ENCODE data around the gene DIP2C.

The DIP2C gene, protein sequence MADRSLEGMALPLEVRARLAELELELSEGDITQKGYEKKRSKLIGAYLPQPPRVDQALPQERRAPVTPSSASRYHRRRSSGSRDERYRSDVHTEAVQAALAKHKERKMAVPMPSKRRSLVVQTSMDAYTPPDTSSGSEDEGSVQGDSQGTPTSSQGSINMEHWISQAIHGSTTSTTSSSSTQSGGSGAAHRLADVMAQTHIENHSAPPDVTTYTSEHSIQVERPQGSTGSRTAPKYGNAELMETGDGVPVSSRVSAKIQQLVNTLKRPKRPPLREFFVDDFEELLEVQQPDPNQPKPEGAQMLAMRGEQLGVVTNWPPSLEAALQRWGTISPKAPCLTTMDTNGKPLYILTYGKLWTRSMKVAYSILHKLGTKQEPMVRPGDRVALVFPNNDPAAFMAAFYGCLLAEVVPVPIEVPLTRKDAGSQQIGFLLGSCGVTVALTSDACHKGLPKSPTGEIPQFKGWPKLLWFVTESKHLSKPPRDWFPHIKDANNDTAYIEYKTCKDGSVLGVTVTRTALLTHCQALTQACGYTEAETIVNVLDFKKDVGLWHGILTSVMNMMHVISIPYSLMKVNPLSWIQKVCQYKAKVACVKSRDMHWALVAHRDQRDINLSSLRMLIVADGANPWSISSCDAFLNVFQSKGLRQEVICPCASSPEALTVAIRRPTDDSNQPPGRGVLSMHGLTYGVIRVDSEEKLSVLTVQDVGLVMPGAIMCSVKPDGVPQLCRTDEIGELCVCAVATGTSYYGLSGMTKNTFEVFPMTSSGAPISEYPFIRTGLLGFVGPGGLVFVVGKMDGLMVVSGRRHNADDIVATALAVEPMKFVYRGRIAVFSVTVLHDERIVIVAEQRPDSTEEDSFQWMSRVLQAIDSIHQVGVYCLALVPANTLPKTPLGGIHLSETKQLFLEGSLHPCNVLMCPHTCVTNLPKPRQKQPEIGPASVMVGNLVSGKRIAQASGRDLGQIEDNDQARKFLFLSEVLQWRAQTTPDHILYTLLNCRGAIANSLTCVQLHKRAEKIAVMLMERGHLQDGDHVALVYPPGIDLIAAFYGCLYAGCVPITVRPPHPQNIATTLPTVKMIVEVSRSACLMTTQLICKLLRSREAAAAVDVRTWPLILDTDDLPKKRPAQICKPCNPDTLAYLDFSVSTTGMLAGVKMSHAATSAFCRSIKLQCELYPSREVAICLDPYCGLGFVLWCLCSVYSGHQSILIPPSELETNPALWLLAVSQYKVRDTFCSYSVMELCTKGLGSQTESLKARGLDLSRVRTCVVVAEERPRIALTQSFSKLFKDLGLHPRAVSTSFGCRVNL (N-terminal part only)

DNA sequence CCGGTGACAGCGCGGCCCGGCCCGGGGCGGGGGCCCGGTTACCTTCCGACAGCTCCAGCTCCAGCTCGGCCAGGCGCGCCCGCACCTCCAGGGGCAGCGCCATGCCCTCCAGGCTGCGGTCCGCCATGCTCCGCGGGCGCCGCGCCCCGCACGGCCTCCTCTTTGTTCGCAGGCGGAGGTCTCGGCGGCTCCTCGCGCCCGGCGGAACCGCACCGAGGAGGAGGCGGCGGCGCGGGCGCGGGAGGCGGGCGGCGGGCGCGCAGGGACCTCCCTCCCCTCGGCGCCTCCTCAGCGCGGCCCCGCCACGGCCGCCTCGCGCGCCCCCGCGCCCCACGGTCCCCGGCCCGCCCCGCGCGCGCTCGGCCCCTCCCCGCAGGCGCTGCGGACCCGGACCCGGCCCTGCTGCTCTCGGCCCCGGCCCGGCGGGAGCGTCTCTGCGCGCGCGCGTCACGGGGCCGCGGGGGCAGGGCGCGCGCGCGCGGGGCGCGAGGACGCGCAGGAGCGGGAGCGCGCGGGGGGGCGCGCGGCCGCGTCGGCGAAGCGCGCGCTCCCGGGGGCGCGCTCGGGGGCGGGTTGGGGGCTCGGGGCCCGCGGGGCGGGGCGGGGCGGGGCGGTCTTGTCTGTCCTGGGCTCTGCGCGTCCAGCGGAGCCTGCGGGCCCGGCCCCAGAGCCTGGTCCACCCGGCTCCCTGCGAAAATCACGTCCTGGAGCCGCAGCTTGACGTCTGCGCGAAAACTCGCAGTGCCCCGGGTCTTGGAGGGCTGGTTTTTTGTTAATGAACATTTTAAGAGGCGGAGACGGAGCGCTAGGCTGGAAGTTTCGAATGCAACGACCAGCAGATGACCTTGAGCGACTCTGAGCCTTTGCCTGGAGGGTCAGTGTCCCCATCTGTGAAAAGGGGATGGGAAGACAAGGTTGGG, at the start of gene DIP2C:
Gene DIP2C, minus strand, starts transcription at position 217 of the 920 bp plus-strand sequence. Its CDS starts 90 bp downstream, at position 127.
- TF ChIP-seq, protein P1, sequence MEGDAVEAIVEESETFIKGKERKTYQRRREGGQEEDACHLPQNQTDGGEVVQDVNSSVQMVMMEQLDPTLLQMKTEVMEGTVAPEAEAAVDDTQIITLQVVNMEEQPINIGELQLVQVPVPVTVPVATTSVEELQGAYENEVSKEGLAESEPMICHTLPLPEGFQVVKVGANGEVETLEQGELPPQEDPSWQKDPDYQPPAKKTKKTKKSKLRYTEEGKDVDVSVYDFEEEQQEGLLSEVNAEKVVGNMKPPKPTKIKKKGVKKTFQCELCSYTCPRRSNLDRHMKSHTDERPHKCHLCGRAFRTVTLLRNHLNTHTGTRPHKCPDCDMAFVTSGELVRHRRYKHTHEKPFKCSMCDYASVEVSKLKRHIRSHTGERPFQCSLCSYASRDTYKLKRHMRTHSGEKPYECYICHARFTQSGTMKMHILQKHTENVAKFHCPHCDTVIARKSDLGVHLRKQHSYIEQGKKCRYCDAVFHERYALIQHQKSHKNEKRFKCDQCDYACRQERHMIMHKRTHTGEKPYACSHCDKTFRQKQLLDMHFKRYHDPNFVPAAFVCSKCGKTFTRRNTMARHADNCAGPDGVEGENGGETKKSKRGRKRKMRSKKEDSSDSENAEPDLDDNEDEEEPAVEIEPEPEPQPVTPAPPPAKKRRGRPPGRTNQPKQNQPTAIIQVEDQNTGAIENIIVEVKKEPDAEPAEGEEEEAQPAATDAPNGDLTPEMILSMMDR (conservative IDR thresholded peaks at IDR 0.05; ENCODE audit: low read depth): no peak
- H3K27ac ChIP-seq: peak within 1 kb of the TSS; percentile 88
- ChIA-PET CTCF (no interaction called here), POLR2A (ENCODE audit: low non-redundant PET) (no interaction called here)
- peak; percentile 52 for DNase-seq (ENCODE audit: low spot score)

DNA sequence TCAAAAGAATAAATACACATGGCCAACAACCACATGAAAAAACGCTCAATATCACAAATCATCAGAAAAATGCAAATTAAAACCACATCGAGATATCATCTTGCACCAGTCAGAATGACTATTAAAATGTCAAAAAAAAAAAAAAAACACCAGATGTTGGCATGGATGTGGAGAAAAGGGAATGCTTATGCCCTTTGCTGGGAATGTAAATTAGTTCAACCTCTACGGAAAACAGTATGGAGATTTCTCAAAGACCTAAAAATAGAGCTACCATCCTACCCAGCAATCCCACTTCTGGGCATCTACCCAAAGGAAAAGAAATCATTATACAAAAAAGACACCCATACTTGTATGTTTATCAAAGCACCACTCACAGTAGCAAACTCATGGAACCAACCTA, 45.0 kb upstream of the DIP2C start:
- H3K27ac ChIP-seq: no peak overlapping the region
- CTCF ChIA-PET: no interaction called here
- TF ChIP-seq, protein P1 (conservative IDR thresholded peaks at IDR 0.05; ENCODE audit: low read depth): no peak
- POLR2A ChIA-PET (ENCODE audit: low non-redundant PET): no interaction called here
- no peak for DNase-seq (ENCODE audit: low spot score)

DNA sequence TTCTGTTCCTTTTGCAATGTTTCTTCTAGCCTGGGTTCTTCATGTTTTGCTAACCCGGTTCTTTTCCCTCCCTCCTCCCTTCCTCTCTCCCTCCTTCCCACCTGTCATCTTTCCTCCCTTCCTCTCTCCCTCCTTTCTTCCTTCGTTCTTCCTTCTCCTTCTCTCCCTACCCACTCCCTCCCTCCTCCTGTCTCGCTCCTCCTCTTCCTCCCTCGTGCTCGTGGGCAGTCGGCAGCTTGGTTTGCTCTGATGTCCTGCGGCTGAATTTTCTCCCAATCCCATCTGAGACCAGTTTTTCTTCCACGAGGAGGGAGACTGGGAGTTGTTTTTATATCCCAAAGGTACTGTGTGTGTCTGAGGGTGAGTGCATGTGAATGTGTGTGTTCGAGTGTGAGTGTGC, 43.6 kb upstream of the DIP2C start:
- TF ChIP-seq, protein P1 (conservative IDR thresholded peaks at IDR 0.05; ENCODE audit: low read depth): no peak
- ChIA-PET POLR2A (ENCODE audit: low non-redundant PET) (no interaction called here), CTCF (no interaction called here)
- H3K27ac ChIP-seq: no peak overlapping the region
- DNase-seq (ENCODE audit: low spot score): no peak

DNA sequence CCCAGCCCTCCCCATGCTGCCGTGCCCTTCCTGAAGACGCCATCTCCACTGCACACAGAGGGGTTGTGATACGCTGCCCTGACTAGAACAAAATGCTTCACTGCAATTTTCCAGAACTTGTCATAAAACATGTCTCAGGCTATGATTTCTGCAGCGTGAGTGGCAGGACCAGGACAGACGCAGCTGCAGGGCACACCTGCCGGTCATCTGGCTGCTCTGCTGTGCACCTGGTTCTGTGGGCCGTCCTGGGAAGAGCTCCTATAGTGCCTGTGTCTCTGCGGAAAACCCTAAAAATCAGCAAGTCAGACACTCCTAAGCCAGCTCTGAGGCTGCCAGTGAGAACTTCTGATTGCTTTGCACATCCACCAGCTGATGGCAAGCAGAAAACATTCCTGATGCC, 39.7 kb upstream of the DIP2C start:
- no peak for DNase-seq (ENCODE audit: low spot score)
- TF ChIP-seq, protein P1 (conservative IDR thresholded peaks at IDR 0.05; ENCODE audit: low read depth): no peak
- POLR2A ChIA-PET (ENCODE audit: low non-redundant PET): no interaction called here
- no peak overlapping the region for H3K27ac ChIP-seq
- CTCF ChIA-PET: no interaction called here

DNA sequence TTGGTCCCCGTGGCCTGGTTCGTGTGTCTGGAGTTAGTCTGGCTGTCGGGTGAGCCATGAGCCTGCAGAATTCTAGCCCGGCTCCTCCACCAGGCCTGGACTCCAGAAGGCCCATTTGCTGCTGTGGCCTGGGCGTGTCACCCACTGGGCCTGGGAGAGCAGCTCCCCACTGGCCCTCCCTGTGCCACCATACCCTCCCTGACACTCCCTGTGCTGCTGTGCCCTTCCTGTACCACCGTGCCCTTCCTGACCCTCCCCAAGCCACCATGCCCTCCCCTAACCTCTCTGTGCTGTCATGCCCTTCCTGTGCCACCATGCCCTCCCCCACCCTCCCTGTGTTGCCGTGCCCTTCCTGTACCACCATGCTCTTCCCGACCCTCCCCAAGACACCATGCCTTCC, 39.1 kb upstream of the DIP2C start:
- ChIA-PET CTCF (no interaction called here), POLR2A (ENCODE audit: low non-redundant PET) (no interaction called here)
- TF ChIP-seq, protein P1 (conservative IDR thresholded peaks at IDR 0.05; ENCODE audit: low read depth): no peak
- DNase-seq (ENCODE audit: low spot score): no peak
- H3K27ac ChIP-seq: no peak overlapping the region
